Fibroblast of villous mesenchyme (primary cell): ENCODE measurements around the gene APOA1. TPM values are rescaled to one million over a fixed set of nuclear protein-coding genes. Genes with fewer than 3 reads are reported as not detected.

Source experiments
- DNase-seq: peaks from one replicate; pipeline ENCODE4 v3.0.0-alpha.2; 2010; ENCODE audit warnings: low read depth
- H3K4me3 ChIP-seq: 2 replicates; pipeline ENCODE4 v1.5.1; 2011; ENCODE audit warnings: low read depth, mild to moderate bottlenecking, low read length
- CTCF ChIP-seq: IDR thresholded peaks from 2 replicates; pipeline ENCODE4 v1.5.1; 2012; ENCODE audit warnings: low read depth, mild to moderate bottlenecking, low read length; ENCODE audit not compliant: insufficient read depth
- total RNA-seq: library from RNA; depleted of rRNA; stranded (reverse); fragments of >200 nt; gene quantifications from 2 replicates; pipeline ENCODE4 v1.2.3, GENCODE V29; 2012

APOA1 gene
- total RNA-seq, 1 donor = not detected

- no peak for DNase-seq
- H3K4me3 ChIP-seq = no peak overlapping the region
- TF ChIP-seq CTCF = no peak
These were observed 22.9 kb upstream of the APOA1 start for GRCh38 chr11:116860303-116860702.

- TF ChIP-seq CTCF = no peak
- no peak for DNase-seq
- H3K4me3 ChIP-seq = no peak overlapping the region
These were observed 21.8 kb upstream of the APOA1 start for GRCh38 chr11:116859175-116859574.

GRCh38 chr11:116857936-116858335, 20.5 kb upstream of the APOA1 start:
- peak; percentile 26 for DNase-seq
- H3K4me3 ChIP-seq = no peak overlapping the region
- TF ChIP-seq CTCF = no peak

GRCh38 chr11:116857316-116857715, 19.9 kb upstream of the APOA1 start:
- no peak overlapping the region for H3K4me3 ChIP-seq
- no peak for DNase-seq
- no peak for TF ChIP-seq CTCF

- H3K4me3 ChIP-seq = no peak overlapping the region
- no peak for TF ChIP-seq CTCF
- no peak for DNase-seq
These were observed 19.0 kb upstream of the APOA1 start for GRCh38 chr11:116856423-116856822.

- TF ChIP-seq CTCF = no peak
- H3K4me3 ChIP-seq = no peak overlapping the region
- no peak for DNase-seq
These were observed 18.0 kb upstream of the APOA1 start for GRCh38 chr11:116855413-116855812.

- no peak for TF ChIP-seq CTCF
- DNase-seq = peak; percentile 96
- no peak overlapping the region for H3K4me3 ChIP-seq
These were observed 16.1 kb upstream of the APOA1 start for GRCh38 chr11:116853461-116854073.
